ENCODE data around the gene GABRA1.

Gene GABRA1

GRCh38 chr5:161847941-161848391 is at the start of gene GABRA1:
Gene GABRA1, plus strand, starts transcription at chr5:161848120. Its CDS starts 2,691 bp downstream, at chr5:161850811.
- no peak for DNase-seq

DNA sequence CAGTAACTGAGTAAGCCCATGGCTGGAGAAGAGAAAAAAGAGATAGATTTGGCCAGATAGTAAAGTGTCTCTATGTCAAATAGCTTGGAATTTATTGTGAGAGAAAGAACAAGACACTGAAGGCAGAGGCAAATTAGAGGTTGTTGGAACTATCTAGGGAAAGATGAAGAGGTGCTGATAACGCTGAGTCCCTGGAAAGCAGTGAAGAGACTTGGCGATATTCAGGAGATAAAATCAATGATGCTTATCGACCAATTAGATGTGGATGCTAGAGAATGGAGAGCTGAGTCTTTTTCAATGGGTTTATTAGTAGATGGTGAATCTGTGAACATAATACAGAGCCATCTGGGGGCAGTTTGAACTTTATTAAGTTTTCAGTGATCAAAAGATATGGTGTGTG is 48.6 kb upstream of the GABRA1 start:
- DNase-seq = no peak

GRCh38 chr5:161804263-161804662 is 43.7 kb upstream of the GABRA1 start:
- no peak for DNase-seq

DNA sequence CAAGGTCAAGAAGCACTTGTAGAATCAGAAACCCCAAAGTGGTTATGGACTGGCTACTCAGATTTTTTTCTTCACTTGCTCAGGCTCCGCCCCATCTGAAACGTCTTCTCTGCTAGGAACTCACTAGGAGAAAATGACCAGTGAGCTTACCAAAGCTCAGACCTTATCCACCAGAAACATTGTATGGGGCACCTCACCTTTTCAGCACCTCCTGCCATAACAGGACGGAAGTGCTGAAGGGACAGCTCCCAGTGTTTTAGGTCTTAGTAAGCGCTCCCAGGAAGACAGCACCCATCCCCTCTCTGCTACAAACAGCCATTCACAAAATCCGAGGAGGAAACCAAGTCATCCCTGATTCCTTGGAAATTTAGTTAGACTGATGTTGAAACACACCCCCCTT is 1.2 kb upstream of the GABRA1 start:
- no peak for DNase-seq

DNA sequence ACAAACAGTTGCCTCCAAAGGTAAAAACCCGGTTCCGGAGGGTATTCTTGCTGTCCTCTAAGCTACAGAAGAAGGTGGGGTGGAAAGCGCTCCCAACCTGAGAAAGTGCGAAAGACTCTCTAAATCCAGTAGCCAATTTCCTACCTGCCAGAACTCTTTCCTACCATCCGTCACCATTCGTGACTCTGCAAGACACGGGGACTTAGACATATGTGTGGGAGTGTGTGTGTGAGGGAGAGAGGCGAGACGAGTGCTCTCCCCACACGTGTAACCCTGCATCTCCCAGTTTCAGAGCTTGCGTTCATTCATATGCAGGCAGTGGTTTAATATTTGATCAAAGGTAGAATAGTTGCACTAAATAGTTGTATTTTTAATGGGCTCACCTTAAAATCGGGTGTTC is 473 bp upstream of the GABRA1 start:
- no peak for DNase-seq

DNA sequence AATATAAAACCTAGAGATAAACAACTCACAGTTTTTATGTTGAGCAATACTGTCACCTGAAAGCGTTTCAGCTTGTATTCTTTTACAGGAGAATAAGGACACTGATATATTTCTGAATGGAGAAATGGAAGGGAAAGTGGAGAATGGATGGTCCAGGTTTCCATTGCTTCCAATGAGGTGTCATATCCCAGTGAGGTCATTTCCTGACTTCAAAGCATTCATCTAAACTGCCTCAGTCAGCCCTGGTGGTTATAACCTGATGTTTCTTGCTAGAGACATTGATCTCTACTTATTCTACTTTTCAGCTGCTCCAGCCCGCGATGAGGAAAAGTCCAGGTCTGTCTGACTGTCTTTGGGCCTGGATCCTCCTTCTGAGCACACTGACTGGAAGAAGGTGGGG is 2.6 kb downstream of the GABRA1 start:
- DNase-seq = no peak

GRCh38 chr5:161851691-161852299 is 3.9 kb downstream of the GABRA1 start:
- DNase-seq = no peak

- no peak for DNase-seq
Observed at GRCh38 chr5:161857358-161857757, 9.4 kb downstream of the GABRA1 start.

DNA sequence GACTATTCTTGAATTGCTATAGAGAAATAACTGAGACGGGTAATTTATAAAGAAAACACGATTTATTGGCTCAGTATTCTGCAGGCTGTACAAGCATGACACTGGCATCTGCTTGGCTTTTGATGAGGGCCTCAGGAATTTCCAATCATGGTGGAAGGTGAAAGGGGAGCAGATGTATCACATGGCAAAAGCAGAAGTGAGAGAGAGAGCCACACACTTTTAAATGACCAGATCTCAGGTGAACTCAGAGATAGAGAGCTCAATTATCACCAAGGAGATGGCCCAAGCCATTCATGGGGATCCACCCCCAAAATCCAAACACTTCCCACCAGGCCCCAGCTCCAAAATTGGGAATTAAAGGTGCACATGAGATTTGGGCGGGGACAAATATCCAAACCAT is 15.3 kb downstream of the GABRA1 start:
- no peak for DNase-seq

DNA sequence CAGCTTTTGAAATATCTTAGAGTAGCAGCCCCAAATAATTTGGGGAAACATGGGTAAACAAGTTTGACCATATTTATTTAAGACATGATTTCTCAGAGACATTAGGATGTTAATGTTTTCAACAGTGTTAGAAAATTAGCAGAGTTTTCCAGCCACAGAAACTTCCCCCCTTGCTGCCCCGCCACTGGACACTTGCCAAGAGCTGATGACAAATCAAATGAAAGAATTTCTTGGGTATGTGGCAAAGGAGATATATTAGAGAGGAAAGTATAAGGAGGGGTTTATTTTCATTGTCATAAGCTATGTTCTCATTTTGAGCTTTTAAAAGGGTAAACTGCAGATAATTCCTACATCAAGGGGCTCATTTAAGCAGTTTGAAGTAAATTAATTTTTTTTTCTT is 15.9 kb downstream of the GABRA1 start:
- no peak for DNase-seq

DNA sequence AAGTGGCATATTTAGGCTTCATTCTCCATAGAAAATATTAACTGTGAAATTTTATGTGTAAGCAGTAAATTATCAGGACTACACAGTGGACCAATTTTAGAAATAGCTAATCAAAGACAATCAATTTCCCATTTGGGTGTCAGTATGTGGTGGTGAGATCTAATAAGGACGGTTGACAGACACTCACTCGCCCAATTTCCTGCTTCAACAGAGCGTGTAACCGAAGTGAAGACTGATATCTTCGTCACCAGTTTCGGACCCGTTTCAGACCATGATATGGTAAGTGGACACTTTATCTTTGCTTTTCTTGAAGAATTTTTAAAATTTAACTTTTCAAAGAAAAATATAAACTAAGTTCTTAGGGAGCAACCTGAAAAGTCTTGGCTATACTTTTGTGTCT is 17.6 kb downstream of the GABRA1 start:
- DNase-seq = no peak

- no peak for DNase-seq
Observed at GRCh38 chr5:161889971-161890370, 42.1 kb downstream of the GABRA1 start.

- no peak for DNase-seq
Observed at GRCh38 chr5:161895514-161895913, 47.6 kb downstream of the GABRA1 start.

GRCh38 chr5:161897033-161897432 is 49.1 kb downstream of the GABRA1 start:
- no peak for DNase-seq

GRCh38 chr5:161899590-161899989 is 51.7 kb downstream of the GABRA1 start:
- no peak for DNase-seq

DNA sequence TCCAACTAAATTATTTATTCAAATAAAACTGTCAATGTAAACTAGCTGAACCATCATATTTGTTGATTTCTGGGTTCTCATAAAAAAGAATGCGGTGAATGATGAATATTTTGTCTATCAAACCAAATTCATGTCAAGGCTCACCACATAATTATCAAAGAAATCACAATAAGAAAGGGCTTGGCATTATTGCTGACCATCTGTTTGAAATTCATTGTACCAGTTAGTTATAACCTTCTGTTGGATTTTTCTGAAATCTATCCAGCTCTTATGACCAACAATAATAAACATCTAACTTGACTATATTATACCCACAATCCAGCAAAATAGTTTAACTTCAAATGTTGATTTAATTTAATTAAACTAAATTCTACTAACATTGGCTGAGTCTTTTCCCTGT is 53.1 kb downstream of the GABRA1 start:
- DNase-seq = no peak

DNA sequence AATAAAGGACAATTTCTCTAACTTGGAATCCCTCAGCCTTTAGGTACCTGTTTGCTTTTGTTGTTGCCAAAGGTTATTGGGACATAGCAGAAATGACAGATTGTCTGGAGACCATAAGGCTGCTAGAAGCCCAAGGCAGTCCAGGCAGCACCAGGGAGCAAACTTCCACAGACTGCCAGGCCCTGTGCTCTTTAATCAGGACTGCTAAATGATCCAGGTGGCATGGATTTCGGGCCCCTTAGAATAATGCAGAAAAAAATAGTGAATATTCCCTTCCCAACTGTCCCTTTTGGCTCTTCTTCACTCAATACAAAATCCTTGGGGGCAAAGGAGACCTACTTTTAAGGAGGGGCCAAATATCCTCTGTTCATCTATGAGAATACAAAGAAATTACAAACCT is 73.9 kb downstream of the GABRA1 start:
- no peak for DNase-seq

- DNase-seq = no peak
Observed at GRCh38 chr5:161924270-161924669, 76.3 kb downstream of the GABRA1 start.

DNA sequence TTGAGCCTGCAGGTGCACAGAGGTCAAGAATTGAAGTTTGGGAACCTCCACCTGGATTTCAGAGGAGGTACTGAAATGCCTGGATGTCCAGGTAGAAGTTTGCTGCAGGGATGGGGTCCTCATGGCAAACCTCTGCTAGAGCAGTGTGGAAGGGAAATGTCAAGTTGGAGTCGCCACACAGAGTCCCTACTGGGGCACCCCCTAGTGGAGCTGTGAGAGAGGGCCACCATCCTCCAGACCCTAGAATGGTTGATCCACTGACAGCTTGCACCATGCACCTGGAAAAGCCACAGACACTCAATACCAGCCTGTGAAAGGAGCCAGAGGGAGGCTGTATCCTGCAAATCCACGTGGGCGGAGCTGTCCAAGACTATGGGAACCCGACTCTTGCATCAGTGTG is 78.0 kb downstream of the GABRA1 start:
- no peak for DNase-seq

GRCh38 chr5:161934486-161934885 is 86.6 kb downstream of the GABRA1 start:
- DNase-seq = no peak

DNA sequence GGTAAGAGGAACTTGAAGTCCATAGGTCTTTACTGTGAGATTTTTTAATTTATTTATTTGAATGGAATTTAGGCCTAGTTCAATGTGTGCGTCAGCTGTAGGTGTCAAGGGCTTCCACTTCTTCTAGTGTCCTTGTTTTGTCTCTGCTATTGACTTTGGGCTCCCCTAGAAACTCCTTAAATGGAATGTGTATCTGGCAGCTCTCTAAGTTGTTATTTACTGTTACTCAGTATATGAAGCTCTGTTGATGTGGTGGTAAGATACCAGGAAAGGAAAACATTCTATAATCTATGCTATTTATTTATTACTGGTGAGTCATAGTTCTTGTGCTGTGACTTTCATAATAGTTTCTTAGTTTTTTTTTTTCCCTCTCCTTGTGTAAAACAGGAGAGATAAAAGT is 97.1 kb downstream of the GABRA1 start:
- DNase-seq = no peak

- DNase-seq = no peak
Observed at GRCh38 chr5:161946911-161947310, 99.0 kb downstream of the GABRA1 start.

Data from COR-L47 (cell line).